ENCODE measurements around the gene FRRS1. TPM values are rescaled to one million over a fixed set of nuclear protein-coding genes. Genes with fewer than 3 reads are reported as not detected.
A peak's percentile ranks its signal among the peaks of the same experiment; 100 is the strongest.

FRRS1 gene
- total and polyA plus RNA-seq, 12 donors = 0.81 to 26.8 (median 16.5) TPM

DNA sequence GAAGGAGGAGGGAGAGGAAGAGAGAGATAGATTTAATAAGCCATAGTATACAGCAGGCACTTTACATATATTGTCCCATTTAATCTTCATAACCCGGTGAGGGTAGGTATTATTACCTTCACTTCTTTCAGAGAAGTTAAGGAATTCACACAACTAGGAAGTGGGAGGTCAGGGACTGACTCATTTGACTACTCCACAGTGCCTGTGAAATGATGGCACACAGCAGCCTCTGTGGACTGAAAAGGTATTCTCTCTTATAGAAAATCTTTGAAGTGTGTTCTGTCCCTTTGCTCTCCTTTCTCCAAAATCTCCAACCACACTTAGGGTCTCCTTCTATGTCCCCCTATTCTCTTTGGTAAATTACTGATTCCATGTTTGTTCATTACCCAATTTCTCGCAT, 96.6 kb downstream of the FRRS1 start:
- intact Hi-C loops (cut with DNase I) = no loop called here
- 83 to 94% (median 92%) methylated on average over 2 of the region's 2 CpGs for WGBS, 4 donors
- Histone ChIP-seq H3K27me3 (no peaks in the 10 kb centered on the region), H3K36me3 (replicated peaks in 1 of 2) (peaks cover 0 to 18% of the 10 kb centered on the region in 2 donors), H3K4me3 (no peak overlapping the region), H3K4me1 (replicated peaks in 1 of 2) (peaks cover 31 to 54% of the 10 kb centered on the region in 2 donors), H3K27ac (peak overlapping the region in 2 of 5 donors; percentile 29 to 47), H3K9me3 (replicated peaks in 1 of 3) (no peaks in the 10 kb centered on the region)
- TF ChIP-seq POLR2A (IDR thresholded peaks at IDR 0.05) = no peak
- TF ChIP-seq, protein P1, sequence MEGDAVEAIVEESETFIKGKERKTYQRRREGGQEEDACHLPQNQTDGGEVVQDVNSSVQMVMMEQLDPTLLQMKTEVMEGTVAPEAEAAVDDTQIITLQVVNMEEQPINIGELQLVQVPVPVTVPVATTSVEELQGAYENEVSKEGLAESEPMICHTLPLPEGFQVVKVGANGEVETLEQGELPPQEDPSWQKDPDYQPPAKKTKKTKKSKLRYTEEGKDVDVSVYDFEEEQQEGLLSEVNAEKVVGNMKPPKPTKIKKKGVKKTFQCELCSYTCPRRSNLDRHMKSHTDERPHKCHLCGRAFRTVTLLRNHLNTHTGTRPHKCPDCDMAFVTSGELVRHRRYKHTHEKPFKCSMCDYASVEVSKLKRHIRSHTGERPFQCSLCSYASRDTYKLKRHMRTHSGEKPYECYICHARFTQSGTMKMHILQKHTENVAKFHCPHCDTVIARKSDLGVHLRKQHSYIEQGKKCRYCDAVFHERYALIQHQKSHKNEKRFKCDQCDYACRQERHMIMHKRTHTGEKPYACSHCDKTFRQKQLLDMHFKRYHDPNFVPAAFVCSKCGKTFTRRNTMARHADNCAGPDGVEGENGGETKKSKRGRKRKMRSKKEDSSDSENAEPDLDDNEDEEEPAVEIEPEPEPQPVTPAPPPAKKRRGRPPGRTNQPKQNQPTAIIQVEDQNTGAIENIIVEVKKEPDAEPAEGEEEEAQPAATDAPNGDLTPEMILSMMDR (IDR thresholded peaks at IDR 0.05) = no peak
- no peak for DNase-seq

DNA sequence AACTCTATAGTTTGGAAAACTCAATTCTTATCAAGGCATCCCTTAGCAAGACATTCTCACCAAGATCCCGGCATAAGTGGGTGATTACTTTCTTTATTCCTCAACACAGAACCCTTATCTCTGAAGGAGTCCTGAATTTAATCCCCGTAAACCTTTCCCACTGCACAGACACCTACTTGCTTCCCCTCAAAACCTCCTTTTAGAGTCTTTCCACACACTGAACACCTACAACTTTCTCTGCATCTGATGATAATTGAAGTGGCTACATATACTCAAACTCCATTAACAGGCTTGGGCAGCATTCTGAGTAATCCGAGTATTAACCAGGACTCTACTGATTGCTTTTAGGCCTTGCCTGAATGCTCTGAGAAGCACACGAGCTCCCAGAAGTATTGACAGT, 97.1 kb downstream of the FRRS1 start:
- H3K4me3 ChIP-seq = no peak overlapping the region
- peaks cover 0 to 18% of the 10 kb centered on the region in 2 donors for H3K36me3 ChIP-seq (replicated peaks in 1 of 2)
- peak overlapping the region in 2 of 5 donors; percentile 29 to 47 for H3K27ac ChIP-seq
- no peaks in the 10 kb centered on the region for H3K27me3 ChIP-seq
- H3K4me1 ChIP-seq (replicated peaks in 1 of 2) = peaks cover 28 to 50% of the 10 kb centered on the region in 2 donors
- intact Hi-C loops (cut with DNase I) = no loop called here
- TF ChIP-seq, protein P1 (IDR thresholded peaks at IDR 0.05) = no peak
- no peak for TF ChIP-seq POLR2A (IDR thresholded peaks at IDR 0.05)
- 79 to 90% (median 84%) methylated on average over 4 of the region's 4 CpGs for WGBS, 4 donors
- DNase-seq = no peak
- no peaks in the 10 kb centered on the region for H3K9me3 ChIP-seq (replicated peaks in 1 of 3)

DNA sequence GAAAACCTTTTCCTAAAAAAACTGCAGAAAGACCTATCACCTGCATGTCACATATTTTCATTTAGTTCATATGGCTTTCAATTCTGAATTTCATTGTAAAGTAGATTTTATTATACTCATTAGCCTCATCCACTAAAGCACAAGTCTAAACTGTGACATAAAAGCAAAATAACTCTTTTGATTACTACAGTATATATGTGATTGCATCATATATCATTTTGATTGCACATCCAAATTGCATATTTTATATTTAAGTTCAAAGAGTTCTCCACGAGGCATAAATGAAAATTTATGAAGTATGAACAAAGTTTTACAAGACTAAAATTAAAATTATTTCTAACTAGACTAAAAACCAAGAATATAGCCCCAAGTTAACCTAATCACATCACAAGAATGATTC, 101.2 kb downstream of the FRRS1 start:
- no peaks in the 10 kb centered on the region for H3K9me3 ChIP-seq (replicated peaks in 1 of 3)
- peaks cover 23 to 50% of the 10 kb centered on the region in 2 donors for H3K4me1 ChIP-seq (replicated peaks in 1 of 2)
- intact Hi-C loops (cut with DNase I) = no loop called here
- no peak for DNase-seq
- no peaks in the 10 kb centered on the region for H3K27me3 ChIP-seq
- H3K4me3 ChIP-seq = no peak overlapping the region
- H3K27ac ChIP-seq = no peak overlapping the region
- no peak for TF ChIP-seq POLR2A (IDR thresholded peaks at IDR 0.05)
- TF ChIP-seq, protein P1 (IDR thresholded peaks at IDR 0.05) = no peak
- peaks cover 0 to 18% of the 10 kb centered on the region in 2 donors for H3K36me3 ChIP-seq (replicated peaks in 1 of 2)
- WGBS, 4 donors = 83 to 87% (median 84%) methylated on average over 1 of the region's 1 CpG

DNA sequence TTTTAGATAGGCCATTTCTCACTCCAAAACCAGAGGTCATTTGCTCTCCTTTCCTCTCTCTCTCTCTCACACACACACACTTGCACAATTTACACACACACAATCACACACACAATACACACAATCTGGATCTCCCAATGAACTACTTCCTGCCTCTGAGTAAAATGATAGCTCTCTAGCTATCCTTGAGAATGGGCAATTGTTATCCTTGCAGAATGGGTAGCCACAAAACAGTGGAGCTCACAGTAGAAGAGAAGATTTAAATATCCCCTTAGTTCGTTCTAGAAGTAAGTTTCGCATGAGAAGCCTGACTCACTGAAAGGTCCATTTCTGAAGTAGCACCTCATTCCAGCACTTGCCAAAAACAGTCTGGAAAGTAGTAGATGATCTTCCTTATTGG, 102.9 kb downstream of the FRRS1 start:
- Histone ChIP-seq H3K36me3 (replicated peaks in 1 of 2) (peaks cover 0 to 12% of the 10 kb centered on the region in 2 donors), H3K27ac (peak overlapping the region; percentile 41 to 82 (median 70)), H3K4me1 (replicated peaks in 1 of 2) (peaks cover 21 to 60% of the 10 kb centered on the region in 2 donors), H3K4me3 (no peak overlapping the region), H3K9me3 (replicated peaks in 1 of 3) (no peaks in the 10 kb centered on the region), H3K27me3 (no peaks in the 10 kb centered on the region)
- 84 to 100% (median 87%) methylated on average over 2 of the region's 2 CpGs for WGBS, 4 donors
- intact Hi-C loops (cut with DNase I) = no loop called here
- no peak for DNase-seq
- TF ChIP-seq, protein P1 (IDR thresholded peaks at IDR 0.05) = no peak
- TF ChIP-seq POLR2A (IDR thresholded peaks at IDR 0.05) = no peak

Measured in adrenal gland (tissue), 12 donors.